ENCODE data around the gene GRPEL1.
"Not testable (repeated sequence)": the region's sequence is repeated elsewhere in the genome, so short reads cannot be mapped to it uniquely, and the experiment has no call there.

The GRPEL1 gene

DNA sequence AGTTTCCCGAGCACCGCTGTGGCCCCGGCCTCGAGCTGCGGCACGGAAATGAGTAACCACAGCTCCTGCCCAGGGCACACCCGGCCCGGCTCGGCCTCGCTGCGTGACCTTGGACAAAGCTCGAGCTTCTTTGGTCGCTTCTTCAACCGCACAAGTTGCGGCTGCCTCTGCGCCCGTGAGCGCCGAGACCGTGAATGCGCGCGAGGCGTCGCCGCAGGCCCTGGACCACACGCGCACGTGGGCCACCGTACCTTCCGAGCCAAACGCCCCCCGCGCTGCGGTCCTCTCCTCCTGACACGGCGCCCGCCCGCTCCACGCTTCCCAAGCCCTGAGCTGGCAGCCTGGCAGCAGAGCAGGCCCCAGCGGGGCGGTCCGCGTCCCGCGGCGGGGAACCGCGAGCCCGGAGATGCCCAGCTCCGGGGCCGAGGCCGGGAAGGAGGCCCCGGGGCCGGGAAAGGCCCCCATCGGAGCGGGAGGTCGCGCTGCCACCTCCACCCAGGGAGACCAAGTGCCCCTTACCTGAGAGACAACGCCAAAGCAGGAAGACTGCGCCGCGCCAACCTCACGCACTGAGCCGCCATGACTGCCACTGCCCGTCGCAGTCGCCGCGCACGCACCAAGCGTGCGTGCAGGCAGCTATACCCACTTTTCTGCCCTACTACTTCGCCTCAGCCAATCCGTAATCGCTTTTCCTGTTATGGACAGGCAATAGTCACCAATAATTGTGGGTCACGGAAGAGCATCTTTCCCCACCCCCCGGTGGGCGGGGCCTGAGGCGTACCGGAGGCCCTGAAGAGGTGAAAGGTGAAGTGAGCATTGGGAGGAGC lies at the start of gene GRPEL1:
GRPEL1 (minus strand) TSS at position 613 of the 827 bp plus-strand sequence; CDS start at position 581, 32 bp downstream.
- peak; percentile 99 for DNase-seq (ENCODE audit: low spot score)

DNA sequence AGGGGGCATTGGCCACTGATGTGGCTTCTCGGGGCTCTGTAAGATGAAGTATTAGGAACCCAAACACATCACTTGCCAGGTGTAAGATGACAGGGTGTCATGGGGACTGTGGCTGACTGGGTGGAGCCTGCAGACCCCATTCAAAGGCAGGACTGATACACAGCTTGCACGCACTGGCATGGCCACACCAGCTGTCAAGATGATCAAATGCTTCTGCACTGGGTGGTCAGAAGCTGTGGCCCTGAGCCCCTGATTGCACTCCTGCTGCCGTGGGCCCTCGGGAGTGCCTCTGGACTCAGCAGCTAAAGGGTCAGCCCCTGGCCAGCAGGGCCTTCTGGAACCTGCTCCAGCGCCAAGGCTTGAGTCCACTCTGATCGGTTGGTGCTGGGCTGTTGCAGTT lies 48.8 kb upstream of the GRPEL1 start:
- DNase-seq (ENCODE audit: low spot score), result no peak

DNA sequence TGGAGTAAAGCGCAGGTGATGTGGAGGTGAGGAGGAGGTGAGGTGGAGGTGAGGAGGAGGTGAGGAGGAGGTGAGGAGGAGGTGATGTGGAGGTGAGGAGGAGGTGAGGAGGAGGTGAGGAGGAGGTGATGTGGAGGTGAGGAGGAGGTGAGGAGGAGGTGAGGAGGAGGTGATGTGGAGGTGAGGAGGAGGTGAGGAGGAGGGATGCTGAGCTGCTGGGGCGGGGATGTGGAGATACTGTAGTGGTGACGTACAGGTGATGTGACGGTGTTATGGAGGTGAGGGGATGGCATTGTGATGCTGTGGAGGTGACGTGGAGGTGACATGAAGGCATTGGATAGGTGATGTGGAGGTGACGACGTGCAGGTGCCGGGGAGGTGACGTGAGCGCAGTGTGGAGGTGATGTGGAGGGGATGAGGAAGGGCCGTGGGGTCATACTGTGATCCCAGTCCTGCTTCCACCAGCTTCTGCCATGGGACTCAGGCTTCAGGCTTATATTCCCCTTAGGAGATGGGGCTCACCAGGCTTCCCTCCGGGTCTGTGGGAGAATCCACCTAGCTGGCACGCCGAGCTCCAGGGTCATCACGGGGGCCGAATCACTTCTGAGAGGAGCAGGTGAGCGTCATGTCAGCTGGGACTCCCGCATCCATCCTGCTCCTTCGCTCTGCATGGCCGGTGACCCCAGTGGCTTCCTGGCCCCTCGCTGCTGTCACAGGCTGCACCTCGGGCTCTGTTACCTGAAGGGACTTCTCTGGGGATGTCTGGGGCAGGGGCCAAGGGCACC lies 47.9 kb upstream of the GRPEL1 start:
- no peak for DNase-seq (ENCODE audit: low spot score)

DNA sequence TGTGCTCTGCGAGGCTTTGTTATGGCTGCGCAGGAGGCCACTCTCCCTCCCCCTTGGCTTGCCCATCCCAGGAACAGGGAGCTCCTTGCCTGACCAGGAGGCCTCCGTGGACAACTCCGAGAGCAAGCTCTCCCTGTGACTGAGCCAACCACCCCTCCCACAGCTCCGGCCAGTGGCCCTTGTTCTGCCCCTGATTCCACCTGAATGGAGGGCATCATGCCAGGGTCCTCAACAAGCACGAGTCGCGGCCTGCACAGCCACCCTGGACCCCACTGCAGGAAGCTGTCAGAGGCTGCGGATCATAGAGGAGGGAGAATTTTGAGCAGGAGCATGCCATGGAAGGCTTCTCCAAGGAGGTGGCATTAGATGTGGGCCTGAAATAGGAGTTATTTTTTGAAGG lies 44.8 kb upstream of the GRPEL1 start:
- no peak for DNase-seq (ENCODE audit: low spot score)

DNA sequence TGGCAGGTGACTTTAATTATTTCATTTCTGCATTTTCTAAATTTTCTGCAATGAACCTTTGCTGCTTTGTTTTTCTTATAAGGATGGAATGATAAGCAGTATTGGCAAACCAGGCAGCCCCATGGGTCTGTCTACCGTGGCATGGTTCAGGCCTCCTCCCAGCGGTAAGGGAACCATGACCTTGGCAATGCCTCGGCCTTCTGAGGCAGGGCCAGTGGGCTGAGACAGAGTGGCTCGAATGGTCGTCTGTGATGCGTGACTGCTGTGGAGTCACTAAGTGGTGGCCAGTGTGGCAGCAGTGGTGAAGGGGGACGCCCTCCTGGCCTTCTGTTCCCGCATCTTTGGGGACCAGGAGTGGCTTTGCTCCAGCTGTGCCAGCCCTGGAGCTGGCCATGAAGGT lies 43.6 kb upstream of the GRPEL1 start:
- DNase-seq (ENCODE audit: low spot score), result no peak

DNA sequence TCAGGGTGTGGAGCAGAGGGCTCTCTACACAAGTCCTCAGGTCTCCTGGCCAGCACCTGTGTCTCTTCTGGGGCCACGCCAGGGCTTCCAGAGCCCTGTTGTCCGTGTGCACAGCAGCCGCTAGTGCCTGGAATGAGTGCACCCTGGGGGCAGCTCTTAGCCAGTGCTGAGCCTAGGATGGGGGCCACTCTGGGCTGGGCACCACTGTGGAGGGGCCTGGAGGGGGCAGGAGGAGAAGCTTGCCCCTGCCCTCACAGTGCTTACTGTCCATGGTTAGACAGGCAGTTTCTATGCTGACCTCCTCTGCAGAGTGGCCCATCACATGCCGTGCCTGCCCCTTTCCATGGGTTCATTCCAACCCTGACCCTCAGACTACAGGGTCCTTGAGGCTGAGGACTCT lies 42.7 kb upstream of the GRPEL1 start:
- no peak for DNase-seq (ENCODE audit: low spot score)

DNA sequence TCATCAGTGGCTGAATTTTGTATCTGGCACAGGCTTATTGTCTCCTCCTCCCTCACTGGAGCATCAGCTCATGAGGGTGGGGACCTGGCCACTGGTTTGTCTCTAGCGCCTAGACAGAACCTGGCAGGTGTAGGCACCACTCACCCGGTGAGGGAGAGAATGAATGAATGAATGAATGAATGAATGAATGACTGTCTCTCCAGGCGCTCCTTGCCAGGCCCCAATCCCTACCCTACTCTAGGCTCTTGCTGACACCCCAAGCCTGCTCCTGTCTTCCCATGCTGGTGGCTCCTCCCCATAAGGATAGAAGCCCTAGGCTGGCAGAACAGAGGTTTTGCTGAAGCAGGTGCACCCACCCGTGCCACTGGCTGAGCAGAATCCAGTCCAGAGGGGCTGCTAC lies 41.3 kb upstream of the GRPEL1 start:
- no peak for DNase-seq (ENCODE audit: low spot score)

DNA sequence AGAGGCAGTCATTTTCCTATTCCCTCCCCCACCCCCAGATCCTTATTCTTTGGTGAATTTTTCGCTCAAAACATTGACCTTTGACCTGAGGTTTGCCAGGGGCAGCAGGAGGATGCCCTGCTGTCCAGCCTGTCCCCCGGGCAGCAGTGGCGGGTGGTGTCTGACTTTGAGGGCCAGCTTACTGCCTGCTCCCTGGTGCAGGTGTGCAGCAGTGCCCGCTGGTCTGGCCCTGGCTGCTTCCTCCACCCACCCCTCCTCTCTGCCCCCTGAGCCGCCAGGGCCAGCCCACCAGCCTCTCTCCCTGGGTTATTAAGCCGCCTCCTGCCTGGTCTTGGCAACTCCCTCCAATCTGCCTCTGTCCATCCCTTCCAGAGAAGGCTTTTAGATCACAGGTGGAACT lies 40.8 kb upstream of the GRPEL1 start:
- no peak for DNase-seq (ENCODE audit: low spot score)

DNA sequence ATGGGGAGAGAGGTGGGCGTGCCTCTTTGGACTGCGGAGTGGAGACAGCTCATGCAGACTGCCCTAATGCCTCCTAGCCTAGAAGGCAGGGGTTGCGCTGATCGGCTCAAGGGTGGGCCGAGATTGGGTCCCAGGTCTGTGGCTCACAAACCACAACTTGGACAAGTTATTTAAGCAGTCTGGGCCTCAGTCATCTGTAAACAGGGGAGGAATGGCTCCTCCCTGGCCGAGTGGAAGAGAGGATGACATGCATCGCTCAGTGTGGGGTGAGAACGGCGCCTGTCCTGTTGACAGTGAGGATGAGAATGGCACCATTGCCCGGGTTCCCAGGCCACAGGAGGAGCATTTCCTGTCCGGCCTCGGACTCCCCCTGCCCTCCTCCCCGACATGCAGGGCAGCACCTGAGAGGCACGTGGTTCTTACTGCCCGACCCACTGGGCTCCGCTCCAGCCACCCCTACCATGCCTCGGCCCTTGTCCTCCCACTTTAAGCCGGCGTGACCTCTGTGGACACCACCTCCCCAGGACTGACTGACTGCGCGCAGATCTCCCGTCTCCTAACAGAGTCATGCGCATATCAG lies 40.3 kb upstream of the GRPEL1 start:
- DNase-seq (ENCODE audit: low spot score), result no peak

DNA sequence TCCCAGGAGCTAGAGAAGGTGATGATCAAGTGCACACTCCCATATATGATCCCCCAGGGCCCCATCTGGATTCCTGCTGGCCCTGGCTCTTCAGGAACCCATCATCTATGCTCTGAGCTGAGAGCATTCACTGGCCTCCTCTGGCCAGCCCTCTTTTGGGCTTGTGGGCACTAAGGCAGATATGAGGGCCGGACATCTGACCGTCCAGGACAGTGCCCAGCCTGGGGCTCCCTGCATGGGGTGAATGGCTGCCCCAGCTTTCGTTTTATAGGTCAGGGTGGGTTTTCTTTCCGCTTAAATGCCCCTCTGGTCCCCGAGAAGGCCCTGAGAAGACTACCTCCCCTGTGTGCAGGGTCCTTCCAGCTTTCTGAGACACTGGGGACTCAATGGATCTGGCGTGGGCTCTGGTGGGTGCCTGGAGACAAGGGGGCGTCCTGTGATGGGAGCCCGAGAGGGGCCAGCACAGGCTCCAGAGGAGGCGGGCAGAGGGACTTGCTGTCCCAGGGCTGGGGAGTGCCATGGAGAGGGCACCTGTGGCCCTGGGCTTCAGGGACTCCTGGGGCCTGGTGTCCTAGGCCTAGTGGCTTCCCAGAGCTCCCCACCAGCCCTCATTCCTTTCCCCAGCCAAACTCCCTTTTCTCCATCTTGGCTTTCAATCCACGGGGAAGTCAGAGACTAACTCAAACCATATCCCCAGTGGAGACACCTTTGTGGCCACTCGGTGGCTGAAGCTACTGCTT lies 39.5 kb upstream of the GRPEL1 start:
- no peak for DNase-seq (ENCODE audit: low spot score)

DNA sequence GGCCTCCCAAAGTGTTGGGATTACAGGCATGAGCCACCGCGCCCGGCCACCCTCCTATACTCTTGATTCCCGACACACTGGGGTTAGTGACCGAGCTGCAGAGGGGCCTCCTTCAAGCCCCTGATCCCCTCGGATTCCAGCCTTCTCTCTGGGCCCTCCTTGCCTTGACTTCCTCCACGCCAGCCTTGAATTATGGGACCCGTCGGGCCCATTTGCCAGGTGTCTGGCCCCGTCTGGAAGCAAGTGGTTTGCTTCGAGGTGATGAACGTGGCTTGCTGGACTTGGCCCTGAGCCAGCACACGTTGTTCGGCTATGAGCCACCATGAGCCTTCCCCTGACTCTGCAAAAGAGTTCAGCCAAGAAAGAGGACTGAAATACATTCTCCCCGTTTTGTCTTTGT lies 37.4 kb upstream of the GRPEL1 start:
- no peak for DNase-seq (ENCODE audit: low spot score)

DNA sequence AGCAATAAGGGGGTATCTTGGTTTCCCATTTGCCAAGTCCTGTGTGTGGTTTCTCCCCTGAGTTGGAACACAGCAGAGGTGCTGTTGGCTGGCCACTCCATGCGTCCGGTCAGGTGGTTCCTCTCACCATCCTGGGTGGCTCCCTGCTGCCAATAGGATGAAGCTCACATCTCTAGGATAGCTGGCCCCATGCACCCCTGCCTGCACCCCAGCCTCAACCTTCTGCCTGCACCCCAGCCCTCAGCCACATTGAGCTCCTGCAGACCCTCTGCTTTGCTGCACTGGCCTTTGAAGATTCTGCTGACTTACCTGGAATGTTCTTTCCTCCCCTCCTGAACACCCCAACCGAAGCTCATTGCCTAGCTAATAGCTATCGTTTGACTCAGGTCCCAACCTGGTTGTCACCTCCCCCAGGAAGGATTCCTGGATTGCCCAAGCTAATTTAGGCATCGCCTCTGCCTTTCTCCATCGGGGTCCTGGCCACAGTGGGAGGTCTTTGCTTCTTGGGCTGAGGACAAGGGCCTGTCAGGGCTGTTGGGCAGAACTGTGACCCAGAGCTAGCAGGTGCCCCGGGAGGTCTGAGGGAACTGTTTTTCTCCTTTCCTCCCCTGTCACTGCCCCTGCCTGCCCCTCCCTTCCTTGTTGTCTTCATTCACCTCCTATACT lies 36.6 kb upstream of the GRPEL1 start:
- DNase-seq (ENCODE audit: low spot score), result no peak

DNA sequence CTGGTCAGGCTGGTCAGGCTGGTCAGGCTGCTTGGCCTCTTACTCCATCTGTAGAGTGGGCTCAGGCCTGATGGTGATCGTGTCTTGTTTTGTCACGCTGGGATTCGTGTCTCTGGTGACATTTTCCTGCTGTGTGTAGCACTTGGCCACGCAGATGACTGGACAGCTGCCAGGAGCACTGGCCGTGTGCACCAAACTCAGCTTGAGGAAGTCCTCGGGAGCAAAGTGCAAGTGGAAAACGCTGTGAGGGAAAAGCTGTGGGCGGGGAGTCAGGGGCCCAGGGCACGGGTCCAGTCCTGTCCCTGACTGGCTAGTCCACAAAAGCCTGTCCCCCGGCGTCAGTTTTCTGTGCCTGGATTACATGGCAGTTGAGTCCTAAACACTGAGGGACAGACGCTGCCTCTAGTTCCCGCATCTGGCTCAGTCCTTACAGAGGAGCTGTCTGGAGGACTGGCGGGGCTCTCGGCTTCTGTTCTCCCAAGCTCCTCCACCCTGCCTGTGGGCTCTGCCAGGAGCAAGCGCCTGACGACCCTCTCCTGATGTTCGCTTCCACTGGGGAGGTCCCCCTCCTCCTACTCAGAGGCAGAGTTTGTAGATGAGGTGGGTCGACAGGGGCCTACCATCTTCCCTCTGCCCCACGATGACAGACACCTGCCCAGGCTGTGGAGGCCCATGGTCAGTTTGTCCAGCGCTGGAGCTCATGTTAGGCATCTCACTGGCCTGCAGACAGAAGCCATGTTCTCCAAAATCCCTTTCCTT lies 35.9 kb upstream of the GRPEL1 start:
- DNase-seq (ENCODE audit: low spot score), result peak; percentile 85

DNA sequence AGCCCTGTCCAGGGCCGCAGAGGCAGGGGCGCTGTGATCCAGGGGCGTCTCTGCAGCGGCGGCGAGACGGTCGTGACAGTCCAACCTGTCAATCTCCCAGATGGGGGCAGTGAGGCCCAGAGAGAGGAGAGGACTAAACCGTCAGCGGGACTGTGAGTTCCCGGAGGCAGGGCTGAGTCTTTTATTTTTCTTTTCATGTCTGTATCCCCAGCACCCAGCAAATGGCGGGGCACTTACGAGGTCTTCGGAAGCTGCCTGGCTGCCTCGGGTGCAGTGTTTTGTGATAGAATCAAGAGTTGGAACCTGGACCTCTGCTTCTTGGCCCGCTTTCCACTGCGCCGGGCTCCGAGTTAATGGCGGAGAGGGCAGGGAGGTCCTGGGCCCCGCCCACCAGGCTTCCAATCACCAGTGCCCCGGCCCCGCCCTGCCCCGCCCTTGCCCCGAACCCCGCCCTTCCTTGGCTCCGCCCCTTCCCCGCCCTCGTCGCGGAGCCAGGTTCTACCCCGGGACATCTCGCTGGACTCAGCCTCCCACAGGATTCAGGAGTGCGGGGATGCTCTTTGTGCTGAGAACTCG lies 35.3 kb upstream of the GRPEL1 start:
- DNase-seq (ENCODE audit: low spot score), result peak; percentile 91

DNA sequence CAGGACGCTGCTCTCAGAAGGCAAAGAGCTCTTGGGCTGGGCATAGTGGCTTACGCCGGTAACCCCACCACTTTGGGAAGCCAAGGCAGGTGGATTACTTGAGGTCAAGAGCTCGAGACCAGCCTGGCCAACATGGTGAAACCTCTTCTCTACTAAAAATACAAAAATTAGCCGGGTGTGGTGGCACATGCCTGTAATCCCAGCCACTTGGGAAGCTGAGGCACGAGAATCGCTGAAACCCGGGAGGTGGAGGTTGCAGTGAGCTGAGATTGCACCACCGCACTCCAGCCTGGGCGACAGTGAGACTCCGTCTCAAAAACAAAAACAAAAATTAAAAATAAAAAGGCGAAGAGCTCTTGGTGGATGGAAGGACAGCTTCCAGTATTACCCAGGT lies 34.6 kb upstream of the GRPEL1 start:
- DNase-seq (ENCODE audit: low spot score), result not testable (repeated sequence)

DNA sequence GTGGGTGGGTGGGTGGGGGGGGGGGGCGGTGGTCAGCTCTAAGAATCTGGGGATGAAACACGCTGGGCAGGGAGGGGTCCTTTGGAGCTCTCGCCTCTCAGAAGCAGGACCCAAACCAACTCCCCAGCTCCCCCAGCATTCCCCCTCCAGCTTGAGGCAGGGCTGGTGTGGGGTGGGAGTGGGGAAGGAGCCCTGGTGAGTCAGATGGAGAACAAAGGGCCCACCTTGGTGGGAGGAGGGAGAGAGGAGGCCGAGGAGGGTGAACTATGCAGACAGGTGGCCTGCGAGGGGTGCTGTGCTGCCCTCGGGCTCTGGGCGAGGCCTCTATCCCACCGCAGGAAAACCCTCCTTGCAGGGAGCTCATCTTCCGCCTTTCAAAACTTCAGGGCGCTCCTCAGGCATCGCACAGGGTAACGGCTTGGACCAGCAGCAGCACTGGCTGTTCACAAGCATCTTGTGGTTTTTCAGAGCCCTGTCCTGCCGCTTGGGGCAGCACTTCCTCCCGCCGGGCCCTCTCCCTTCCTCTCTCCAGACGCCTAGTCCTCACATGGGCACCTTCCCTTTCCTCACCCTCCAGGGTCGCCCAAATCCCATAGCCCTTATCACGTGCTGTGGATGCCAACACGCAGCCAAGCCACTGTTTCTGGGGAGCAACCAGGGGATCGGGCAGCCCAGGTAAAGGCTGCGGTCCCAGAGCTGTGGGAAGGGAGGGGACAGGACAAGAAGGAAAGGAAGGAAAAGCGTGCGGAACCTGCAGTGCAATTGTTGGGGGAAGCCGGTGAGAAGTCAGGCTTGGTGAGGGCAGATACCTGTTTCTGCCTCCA lies 34.0 kb upstream of the GRPEL1 start:
- DNase-seq (ENCODE audit: low spot score), result peak; percentile 83

DNA sequence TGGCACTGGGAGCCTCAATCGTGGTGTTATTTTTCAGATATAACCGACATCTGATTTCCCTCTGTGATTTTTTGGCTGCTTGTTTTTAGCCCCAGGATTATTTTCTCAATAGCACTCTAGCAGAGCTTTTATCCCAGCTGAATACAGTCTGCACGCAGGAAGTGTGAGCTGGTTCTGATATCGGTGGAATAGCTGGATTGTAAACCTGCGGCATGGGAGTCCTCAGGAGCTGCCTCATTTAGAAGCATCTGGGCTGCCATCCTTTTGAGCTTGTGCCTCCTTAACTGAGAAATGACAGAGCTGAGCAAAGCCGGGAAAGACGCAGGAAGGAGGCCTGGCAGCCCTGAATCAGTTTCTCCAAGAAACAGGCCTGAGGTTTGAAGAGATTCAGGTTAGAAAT lies 28.4 kb upstream of the GRPEL1 start:
- DNase-seq (ENCODE audit: low spot score), result no peak

DNA sequence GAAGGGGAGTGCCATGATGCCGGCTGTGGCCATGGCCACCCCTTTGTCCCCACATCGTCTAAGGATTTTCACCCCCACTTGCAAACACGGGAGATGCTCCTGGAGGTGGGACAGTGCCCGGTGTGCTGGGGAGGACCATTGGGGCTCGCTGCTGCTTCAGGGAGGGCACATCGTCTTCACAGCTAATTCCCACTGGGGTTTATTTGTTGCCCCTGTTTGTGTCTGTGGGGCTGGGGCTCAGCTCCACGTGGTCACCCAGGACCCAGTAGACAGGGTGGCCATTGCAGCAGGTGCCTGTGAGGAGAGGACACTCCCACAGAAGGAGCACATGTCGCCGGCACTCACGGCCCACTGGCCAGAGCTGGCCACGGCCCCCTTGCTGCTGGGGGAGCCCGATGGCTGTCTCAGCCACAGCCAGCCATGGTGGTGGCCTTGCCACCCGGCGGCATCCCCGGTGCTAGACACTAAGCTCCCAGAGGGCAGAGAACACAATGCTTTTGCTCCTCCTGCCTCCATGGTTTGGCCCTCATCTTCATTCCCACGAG lies 27.8 kb upstream of the GRPEL1 start:
- no peak for DNase-seq (ENCODE audit: low spot score)

DNA sequence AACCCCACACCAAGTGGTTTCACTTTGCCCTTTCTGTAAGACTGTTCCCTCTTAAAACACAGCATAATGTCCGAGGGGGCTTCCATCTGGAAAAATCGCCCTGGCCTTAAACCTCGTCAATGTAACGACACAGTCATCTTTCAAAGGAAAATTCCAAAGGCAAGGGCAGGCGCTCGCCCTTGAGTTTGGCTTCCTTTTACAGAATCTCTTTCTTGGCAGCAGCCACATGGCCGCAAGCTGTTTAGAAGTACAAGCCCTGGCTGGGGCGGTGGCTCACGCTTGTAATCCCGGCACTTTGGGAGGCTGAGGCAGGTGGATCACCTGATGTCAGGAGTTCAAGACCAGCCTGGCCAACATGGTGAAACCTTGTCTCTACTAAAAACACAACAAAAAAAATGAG lies 27.1 kb upstream of the GRPEL1 start:
- no peak for DNase-seq (ENCODE audit: low spot score)

DNA sequence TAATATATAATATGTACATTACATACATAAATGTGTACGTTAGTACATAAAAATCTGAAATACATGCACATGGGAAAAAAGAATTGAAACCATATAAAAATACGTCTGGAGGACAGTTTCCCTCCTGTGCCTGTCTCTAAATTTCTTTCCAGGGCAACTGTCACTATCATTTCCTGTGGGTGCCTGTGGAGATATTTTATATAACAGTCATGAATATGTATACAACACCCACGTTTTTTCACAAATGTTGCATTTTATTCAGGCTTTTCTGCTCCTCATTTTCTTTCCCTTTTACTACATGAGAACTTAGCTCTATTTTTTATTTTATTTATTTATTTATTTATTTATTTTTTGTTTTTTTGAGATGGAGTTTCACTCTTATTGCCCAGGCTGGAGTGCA lies 24.2 kb upstream of the GRPEL1 start:
- no peak for DNase-seq (ENCODE audit: low spot score)

Measured in HuH-7 (cell line).